ENCODE data around the gene PLA2G4B.

DNA sequence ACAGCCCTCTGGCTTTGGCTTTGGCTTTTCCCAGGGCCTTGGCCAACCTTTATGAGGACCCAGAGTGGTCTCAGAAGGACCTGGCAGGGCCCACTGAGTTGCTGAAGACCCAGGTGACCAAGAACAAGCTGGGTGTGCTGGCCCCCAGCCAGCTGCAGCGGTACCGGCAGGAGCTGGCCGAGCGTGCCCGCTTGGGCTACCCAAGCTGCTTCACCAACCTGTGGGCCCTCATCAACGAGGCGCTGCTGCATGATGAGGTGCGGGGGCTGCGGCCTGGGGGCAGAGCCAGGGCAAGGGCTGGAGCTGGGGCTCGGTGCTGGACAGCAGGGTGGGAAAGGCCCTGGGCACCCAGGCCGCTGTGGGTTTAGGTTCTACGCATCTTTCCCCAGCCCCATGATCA lies 6.2 kb downstream of the PLA2G4B start:
- TF ChIP-seq POLR2AphosphoS5 (IDR thresholded peaks at IDR 0.05; ENCODE audit: low read depth, low read length) (no peak), POLR2A (IDR thresholded peaks at IDR 0.05; ENCODE audit: low read depth, low read length) (no peak), TAF1 (IDR thresholded peaks at IDR 0.05; ENCODE audit: low read depth, low read length) (no peak), PAX5 (IDR thresholded peaks at IDR 0.05; ENCODE audit: insufficient read depth, low read length, severe bottlenecking) (no peak), SPI1 (IDR thresholded peaks at IDR 0.05; ENCODE audit: low read depth, low read length) (no peak), POU2F2 (IDR thresholded peaks at IDR 0.05; ENCODE audit: low read depth, low read length) (no peak)

Measured in GM12891 (cell line).